GM12801 (cell line): ENCODE measurements around the gene STXBP2.

Experiments
- CTCF ChIP-seq: IDR thresholded peaks from one replicate; pipeline ENCODE4 v1.5.1; 2011; ENCODE audit warnings: control low read depth; ENCODE audit not compliant: insufficient read length; ENCODE audit errors: extremely low read depth

The STXBP2 gene

GRCh38 chr19:7676854-7677253 lies 39.9 kb downstream of the STXBP2 start, which contains the start of gene MCEMP1:
Gene MCEMP1, plus strand, starts transcription at chr19:7677090. Its CDS starts 31 bp downstream, at chr19:7677121.
- no peak for TF ChIP-seq CTCF

GRCh38 chr19:7677669-7678311 lies 40.9 kb downstream of the STXBP2 start:
- TF ChIP-seq CTCF: no peak

- no peak for TF ChIP-seq CTCF
These were observed 42.3 kb downstream of the STXBP2 start for GRCh38 chr19:7678971-7679751.

GRCh38 chr19:7679771-7680605 lies 43.1 kb downstream of the STXBP2 start:
- TF ChIP-seq CTCF: no peak

- no peak for TF ChIP-seq CTCF
These were observed 43.9 kb downstream of the STXBP2 start, which contains the start of gene TRAPPC5 for GRCh38 chr19:7680606-7681339. Gene TRAPPC5, plus strand, starts transcription at chr19:7680833. Its CDS starts 1,421 bp downstream, at chr19:7682254.

GRCh38 chr19:7681340-7682174 lies 44.6 kb downstream of the STXBP2 start:
- TF ChIP-seq CTCF: no peak
